ENCODE measurements around the gene LCLAT1.

- TF ChIP-seq CTCF (conservative IDR thresholded peaks at IDR 0.05; ENCODE audit: low read length) (no peak), EZH2phosphoT487 (IDR thresholded peaks at IDR 0.05; ENCODE audit: borderline replicate concordance, low read depth, low read length) (no peak)
Observed at GRCh38 chr2:30421604-30422443, 25.2 kb upstream of the LCLAT1 start.

Data from OCI-LY7 (cell line).